CD4-positive, alpha-beta T cell treated with Interferon alpha-2 for 1 hour (primary cell): ENCODE results near the gene SLCO1C1.

ENCODE experiments used
- DNase-seq, 2 donors: peaks; one replicate each; pipeline ENCODE4 v3.0.0-alpha.2; 2020 to 2022

Gene SLCO1C1

DNA sequence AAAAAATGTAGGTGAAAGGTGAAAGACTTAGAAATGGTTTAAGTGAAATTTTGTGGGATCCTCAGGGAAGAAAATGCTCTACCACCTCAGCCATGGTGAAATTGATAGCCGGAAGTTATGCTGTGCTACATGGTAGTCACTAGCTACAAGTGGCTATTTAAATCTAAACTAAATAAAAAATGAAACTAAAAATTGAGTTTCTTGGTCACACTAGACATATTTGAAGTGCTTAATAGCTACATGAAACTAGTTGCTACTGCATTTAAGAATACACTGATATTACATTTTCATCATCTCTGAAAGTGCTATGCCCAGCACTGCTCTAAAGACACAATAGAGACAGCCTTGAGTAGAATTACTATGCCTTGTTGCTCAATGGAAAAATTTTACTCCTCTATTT, 105.0 kb downstream of the SLCO1C1 start:
- no peak for DNase-seq

DNA sequence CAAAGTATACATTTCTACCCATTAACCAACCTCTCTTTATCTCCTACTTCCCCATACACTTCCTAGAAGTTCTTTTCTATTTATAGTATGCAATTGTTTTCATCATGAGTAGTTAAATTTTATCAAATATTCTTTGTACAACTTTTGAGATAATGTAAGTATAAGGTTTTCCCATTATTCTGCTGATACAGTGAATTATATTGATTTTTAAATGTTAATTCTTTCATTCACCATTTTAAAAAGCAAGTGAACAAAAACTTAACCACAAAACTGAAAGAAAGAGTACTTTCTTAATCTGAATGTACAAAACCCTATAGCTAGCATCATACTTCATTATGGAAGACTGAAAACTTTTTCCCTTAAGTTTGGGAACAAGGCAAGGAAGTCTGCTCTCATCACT, 105.9 kb downstream of the SLCO1C1 start:
- DNase-seq: no peak
